Ovary (tissue), 3 donors: ENCODE data around the gene S100A2.

ENCODE experiments used
- POLR2A ChIP-seq: fragments of 450-650 bp; IDR thresholded peaks from one replicate; pipeline ENCODE4 v1.6.1; 2017; ENCODE audit warnings: antibody characterized with exemption, mild to moderate bottlenecking, moderate library complexity
- TF ChIP-seq, protein P1 (sequence below), 3 donors: fragments of 450-650 bp in 2 of 3; fragments of 200-600 bp in 1 of 3; IDR thresholded peaks; one replicate each; pipeline versions ENCODE4 v1.5.1 to v1.8.0; 2016 to 2022; ENCODE audit warnings: antibody characterized with exemption in 3 of 3, mild to moderate bottlenecking in 1 of 3
- donor health status: DM: no; HTN: no; CAD: no.

DNA sequence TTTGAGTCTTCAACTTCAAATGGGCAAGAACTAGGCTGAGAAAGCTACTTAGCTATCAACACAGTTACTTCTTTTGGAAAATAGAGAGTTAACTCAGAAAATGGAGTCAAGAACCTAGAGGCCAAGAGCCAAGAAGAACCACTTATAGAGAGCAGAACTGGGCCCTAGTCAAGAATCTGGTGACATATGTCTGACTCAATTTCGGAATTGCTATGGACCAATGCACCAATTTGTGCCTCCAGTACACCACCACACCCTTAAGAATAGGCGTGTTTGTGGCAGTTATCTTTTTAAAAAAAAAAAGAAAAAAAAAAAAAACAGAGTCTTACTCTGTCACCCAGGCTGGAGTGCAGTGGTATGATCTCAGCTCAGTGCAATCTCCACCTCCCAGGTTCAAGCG is 7.8 kb downstream of the S100A2 start:
- TF ChIP-seq, protein P1, sequence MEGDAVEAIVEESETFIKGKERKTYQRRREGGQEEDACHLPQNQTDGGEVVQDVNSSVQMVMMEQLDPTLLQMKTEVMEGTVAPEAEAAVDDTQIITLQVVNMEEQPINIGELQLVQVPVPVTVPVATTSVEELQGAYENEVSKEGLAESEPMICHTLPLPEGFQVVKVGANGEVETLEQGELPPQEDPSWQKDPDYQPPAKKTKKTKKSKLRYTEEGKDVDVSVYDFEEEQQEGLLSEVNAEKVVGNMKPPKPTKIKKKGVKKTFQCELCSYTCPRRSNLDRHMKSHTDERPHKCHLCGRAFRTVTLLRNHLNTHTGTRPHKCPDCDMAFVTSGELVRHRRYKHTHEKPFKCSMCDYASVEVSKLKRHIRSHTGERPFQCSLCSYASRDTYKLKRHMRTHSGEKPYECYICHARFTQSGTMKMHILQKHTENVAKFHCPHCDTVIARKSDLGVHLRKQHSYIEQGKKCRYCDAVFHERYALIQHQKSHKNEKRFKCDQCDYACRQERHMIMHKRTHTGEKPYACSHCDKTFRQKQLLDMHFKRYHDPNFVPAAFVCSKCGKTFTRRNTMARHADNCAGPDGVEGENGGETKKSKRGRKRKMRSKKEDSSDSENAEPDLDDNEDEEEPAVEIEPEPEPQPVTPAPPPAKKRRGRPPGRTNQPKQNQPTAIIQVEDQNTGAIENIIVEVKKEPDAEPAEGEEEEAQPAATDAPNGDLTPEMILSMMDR (IDR thresholded peaks at IDR 0.05), result no peak
- TF ChIP-seq POLR2A, result no peak
